Measurements from ENCODE around the gene IMP4.

Gene IMP4, protein sequence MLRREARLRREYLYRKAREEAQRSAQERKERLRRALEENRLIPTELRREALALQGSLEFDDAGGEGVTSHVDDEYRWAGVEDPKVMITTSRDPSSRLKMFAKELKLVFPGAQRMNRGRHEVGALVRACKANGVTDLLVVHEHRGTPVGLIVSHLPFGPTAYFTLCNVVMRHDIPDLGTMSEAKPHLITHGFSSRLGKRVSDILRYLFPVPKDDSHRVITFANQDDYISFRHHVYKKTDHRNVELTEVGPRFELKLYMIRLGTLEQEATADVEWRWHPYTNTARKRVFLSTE

DNA sequence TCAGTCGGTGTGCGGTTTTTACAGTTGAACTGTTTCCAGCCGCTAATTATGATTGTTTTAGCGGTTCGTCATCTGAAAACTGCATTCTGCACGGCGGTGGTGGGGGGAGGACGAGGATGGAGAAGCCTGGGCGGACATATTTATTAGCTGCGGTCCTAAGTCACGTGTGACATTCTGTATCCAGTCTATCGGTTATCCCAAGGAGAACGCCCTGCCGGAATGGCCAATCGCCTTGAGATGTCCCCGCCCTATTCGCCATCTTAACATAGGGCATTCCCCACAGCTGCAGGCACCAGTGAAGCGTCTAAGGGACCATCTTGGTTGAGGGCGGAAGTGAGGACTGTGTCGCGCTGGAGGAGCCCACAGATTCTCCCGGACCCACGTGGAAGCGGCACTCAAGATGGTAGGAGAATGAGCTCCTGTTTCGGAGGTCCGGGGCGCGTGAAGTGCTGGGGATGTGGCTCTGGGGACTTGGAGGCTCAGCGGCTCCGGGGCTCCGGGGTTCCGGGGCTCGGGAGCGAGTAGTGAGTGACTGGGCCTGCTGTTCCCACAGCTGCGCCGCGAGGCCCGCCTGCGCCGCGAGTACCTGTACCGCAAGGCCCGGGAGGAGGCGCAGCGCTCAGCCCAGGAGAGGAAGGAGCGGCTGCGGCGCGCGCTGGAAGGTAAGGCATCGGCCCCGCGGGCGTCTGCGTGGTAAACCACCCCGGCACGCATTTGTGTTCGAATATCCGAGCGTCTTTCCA is at the start of gene IMP4:
Gene IMP4 (plus strand): TSS at position 365 of the 743 bp plus-strand sequence. CDS start 36 bp downstream, at position 401.
- peak within 1 kb of the TSS; percentile 81 for H3K9ac ChIP-seq (ENCODE audit: low read length)
- H3K4me1 ChIP-seq (ENCODE audit: control insufficient read depth, insufficient read depth, low read length): no peaks in the 10 kb centered on the region
- H3K4me3 ChIP-seq (ENCODE audit: low read length): peak within 1 kb of the TSS; percentile 99
- H3K27ac ChIP-seq (ENCODE audit: low read depth, low read length): peak within 1 kb of the TSS; percentile 97
- peaks cover 35% of the 10 kb centered on the region for H3K36me3 ChIP-seq (ENCODE audit: control insufficient read depth, insufficient read depth, low read length)
- no peaks in the 10 kb centered on the region for H3K27me3 ChIP-seq (ENCODE audit: control insufficient read depth, insufficient read depth, low read length)

DNA sequence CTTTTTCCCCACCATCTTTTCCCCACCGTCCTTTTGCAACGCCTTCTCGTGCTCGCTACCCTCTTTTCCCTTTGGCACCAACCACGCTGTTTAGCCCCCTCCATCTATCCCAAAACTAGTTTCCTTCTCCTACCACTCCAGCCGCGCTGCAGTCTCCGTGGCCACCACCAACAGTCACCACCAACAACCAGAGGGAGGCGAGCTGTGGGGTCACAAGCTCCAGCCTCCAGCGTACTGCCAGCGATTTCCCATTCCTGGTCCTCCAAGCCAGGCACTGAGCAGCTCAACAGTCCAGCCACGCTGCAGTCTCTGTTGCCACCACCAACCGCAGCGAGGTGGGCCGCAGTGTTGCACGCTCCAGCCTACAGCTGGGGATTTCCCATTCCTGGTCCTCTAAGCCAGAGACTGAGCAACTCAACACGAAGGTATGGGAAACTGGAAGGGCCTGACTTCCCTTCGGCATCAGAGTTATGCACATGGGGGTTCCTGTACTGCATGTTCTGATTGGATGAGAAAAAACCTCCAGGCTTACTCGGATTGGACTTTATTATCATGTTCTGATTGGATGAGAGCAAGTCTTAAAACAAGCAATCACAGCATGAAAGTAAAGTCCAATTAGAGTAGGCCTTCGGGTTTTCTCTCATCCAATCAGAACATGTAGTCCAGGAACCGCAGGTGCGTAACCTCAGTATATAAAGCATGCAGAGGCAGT is 42.3 kb upstream of the IMP4 start:
- Histone ChIP-seq H3K27me3 (ENCODE audit: control insufficient read depth, insufficient read depth, low read length) (no peaks in the 10 kb centered on the region), H3K27ac (ENCODE audit: low read depth, low read length) (no peak overlapping the region), H3K4me1 (ENCODE audit: control insufficient read depth, insufficient read depth, low read length) (no peaks in the 10 kb centered on the region)

DNA sequence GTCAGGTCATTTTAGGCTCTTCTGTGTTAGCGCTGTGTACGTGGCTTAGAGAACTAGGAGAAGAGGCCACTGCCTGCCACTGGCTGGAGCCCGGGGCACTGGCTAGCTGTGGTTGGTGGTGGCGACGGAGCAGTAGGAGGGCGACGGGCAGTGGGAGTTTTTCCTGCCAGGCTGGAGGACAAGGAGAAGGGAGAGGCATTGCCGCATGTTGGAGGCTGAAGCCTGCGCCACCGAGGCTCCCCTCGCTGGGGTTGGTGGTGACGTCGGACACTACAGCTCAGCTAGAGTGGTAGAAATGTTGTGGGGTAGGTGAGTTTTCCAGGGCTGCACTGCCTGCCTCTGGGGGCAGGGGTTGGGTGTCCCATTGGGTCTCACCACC is 41.7 kb upstream of the IMP4 start:
- Histone ChIP-seq H3K27ac (ENCODE audit: low read depth, low read length) (no peak overlapping the region), H3K9ac (ENCODE audit: low read length) (no peak overlapping the region), H3K36me3 (ENCODE audit: control insufficient read depth, insufficient read depth, low read length) (no peaks in the 10 kb centered on the region), H3K4me3 (ENCODE audit: low read length) (no peak overlapping the region), H3K4me1 (ENCODE audit: control insufficient read depth, insufficient read depth, low read length) (no peaks in the 10 kb centered on the region), H3K27me3 (ENCODE audit: control insufficient read depth, insufficient read depth, low read length) (no peaks in the 10 kb centered on the region)

More for the DNA sequence above, 42.3 kb upstream of the IMP4 start:
- Histone ChIP-seq H3K4me3 (ENCODE audit: low read length) (no peak overlapping the region), H3K9ac (ENCODE audit: low read length) (no peak overlapping the region), H3K36me3 (ENCODE audit: control insufficient read depth, insufficient read depth, low read length) (no peaks in the 10 kb centered on the region)

DNA sequence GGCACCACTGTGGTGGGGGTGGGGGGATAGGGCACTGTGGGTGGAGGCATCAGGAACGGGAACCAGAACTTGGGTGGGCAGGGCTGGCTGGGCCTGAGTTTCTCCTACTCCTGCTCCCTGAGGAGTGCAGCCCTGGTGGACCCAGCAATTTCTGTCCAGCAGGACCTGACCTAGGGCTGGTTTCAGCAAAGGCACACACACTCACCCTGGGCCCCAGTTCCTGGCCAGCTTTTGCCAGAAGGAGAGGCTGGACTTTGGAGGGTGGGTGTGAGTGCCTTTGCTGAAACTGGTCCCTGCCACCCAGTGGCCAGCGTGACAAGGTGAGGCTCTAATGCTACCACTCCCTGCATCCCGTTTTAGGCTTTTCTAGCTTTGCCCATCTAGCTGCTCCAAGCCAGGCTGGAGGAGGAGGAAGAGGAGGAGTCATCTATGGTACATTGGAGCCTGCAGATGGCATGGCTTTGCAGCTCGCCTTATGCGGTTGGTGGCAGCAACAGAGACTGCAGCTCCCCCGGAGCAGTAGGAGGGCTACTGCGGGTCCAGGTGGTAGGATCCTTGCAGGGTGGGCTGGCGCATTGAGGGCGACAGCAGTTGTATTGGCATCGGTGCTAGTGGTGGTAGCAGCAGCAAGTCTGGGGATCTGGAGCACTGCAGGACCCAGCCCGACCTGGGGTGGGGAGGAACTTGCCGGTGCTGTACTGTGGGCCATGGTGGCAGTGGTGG is 40.4 kb upstream of the IMP4 start:
- no peak overlapping the region for H3K9ac ChIP-seq (ENCODE audit: low read length)
- H3K4me3 ChIP-seq (ENCODE audit: low read length): no peak overlapping the region
- no peaks in the 10 kb centered on the region for H3K36me3 ChIP-seq (ENCODE audit: control insufficient read depth, insufficient read depth, low read length)
- no peaks in the 10 kb centered on the region for H3K27me3 ChIP-seq (ENCODE audit: control insufficient read depth, insufficient read depth, low read length)
- H3K4me1 ChIP-seq (ENCODE audit: control insufficient read depth, insufficient read depth, low read length): no peaks in the 10 kb centered on the region
- H3K27ac ChIP-seq (ENCODE audit: low read depth, low read length): no peak overlapping the region

DNA sequence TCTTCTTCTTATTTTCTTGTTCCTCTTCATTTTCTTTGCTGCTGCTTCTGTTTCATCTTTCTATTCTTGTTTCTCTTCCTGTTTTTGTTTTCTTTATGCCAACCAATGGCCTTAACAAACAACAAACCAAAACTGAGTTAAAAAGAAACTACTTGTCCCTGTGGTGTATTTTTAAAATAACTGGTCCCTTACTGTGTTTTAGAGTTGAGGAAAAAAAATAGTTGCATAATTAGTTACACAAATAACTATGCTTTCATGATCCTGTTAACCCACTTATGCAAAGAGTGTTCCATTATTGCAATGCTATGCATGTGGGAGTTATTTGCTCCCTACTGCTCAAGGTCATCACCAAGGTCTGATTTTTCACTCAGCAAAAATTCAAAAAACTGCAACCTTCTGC is 39.5 kb upstream of the IMP4 start:
- H3K27ac ChIP-seq (ENCODE audit: low read depth, low read length): no peak overlapping the region
- no peak overlapping the region for H3K9ac ChIP-seq (ENCODE audit: low read length)
- H3K27me3 ChIP-seq (ENCODE audit: control insufficient read depth, insufficient read depth, low read length): no peaks in the 10 kb centered on the region
- H3K4me1 ChIP-seq (ENCODE audit: control insufficient read depth, insufficient read depth, low read length): no peaks in the 10 kb centered on the region
- no peaks in the 10 kb centered on the region for H3K36me3 ChIP-seq (ENCODE audit: control insufficient read depth, insufficient read depth, low read length)
- no peak overlapping the region for H3K4me3 ChIP-seq (ENCODE audit: low read length)

DNA sequence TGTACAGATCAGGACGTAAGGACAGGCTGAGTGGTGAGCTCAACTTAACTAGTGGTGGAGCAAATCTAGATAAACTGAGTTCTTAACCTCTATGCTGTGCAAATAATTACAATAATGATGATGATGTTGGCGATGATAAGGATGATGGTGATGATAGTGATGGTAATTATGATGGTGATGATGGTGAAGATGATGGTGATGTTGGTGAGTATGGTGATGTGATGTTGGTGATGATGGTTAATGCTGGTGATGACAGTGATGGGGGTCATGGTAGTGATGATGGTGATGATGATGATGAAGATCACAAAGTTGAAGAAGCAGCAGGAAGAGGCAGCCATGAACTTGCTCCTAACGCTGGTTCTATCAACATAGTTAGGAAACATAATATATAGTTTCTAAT is 38.0 kb upstream of the IMP4 start:
- Histone ChIP-seq H3K4me3 (ENCODE audit: low read length) (no peak overlapping the region), H3K36me3 (ENCODE audit: control insufficient read depth, insufficient read depth, low read length) (no peaks in the 10 kb centered on the region), H3K9ac (ENCODE audit: low read length) (no peak overlapping the region), H3K4me1 (ENCODE audit: control insufficient read depth, insufficient read depth, low read length) (no peaks in the 10 kb centered on the region), H3K27me3 (ENCODE audit: control insufficient read depth, insufficient read depth, low read length) (no peaks in the 10 kb centered on the region), H3K27ac (ENCODE audit: low read depth, low read length) (no peak overlapping the region)

DNA sequence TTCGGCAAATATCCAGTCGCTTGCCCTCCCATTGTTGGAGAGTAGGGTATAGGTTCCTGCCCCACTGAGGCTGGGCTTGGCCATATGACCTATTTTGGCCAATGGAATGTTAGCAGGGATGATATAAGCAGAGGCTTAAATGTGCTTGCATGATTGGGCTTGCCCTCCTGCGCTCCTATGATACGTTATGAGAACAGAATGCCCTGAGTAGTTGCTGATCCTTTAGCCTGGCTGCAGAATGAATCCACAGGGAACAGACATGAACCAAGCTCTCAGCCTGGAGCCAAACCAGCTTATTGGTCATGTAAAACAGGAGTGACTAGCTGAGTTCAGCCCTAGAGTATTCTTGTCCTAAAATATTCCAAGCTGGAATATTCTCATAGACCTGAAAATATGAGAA is 34.8 kb upstream of the IMP4 start:
- Histone ChIP-seq H3K27me3 (ENCODE audit: control insufficient read depth, insufficient read depth, low read length) (no peaks in the 10 kb centered on the region), H3K9ac (ENCODE audit: low read length) (no peak overlapping the region), H3K4me3 (ENCODE audit: low read length) (no peak overlapping the region), H3K27ac (ENCODE audit: low read depth, low read length) (no peak overlapping the region), H3K4me1 (ENCODE audit: control insufficient read depth, insufficient read depth, low read length) (no peaks in the 10 kb centered on the region), H3K36me3 (ENCODE audit: control insufficient read depth, insufficient read depth, low read length) (no peaks in the 10 kb centered on the region)

DNA sequence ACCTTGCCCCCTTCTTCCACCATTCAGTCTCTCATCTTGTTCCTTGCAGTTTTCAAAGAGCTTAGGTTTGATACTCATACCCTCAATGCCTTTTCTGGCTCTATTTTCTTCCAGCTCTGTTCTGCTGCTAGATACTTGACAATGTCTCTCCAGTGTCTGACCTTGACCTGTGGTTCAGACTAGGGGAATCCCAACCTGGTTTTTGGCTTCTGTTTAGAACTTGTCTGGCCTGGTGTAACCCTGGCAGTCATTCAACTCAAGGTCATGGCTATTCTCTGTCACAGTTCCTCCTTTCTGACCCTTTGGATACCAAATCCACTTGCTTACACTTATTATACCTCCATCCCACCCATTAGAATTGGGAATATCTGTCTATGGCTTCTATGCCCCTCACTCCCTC is 31.8 kb upstream of the IMP4 start:
- no peaks in the 10 kb centered on the region for H3K4me1 ChIP-seq (ENCODE audit: control insufficient read depth, insufficient read depth, low read length)
- no peaks in the 10 kb centered on the region for H3K36me3 ChIP-seq (ENCODE audit: control insufficient read depth, insufficient read depth, low read length)
- H3K27ac ChIP-seq (ENCODE audit: low read depth, low read length): no peak overlapping the region
- no peak overlapping the region for H3K9ac ChIP-seq (ENCODE audit: low read length)
- no peak overlapping the region for H3K4me3 ChIP-seq (ENCODE audit: low read length)
- H3K27me3 ChIP-seq (ENCODE audit: control insufficient read depth, insufficient read depth, low read length): no peaks in the 10 kb centered on the region

DNA sequence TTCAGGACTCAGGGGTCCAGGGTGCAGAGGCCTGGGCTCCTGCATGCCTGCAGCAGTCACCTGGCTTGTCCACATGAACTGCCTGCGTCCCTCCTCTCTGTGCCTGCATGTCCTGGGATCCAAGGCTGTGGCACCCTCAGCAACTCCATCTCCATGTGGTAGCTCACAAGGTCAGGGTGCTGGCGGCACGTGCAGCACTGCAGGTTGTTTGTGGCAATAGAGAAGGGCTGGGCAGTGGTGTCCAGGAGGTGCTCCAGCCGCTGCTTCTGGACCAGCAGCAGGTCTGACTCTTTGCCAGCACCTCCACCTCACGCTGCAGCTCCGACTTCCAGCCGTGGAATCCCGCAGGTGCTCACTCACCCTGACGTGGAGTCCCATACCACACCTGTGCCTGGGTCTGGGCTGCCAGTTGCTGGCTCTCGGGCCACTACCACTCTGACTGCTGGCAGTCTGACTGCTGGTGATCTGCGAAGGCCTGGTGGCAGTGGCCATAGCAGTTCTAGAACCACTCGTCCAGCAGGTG is 28.8 kb upstream of the IMP4 start:
- Histone ChIP-seq H3K4me3 (ENCODE audit: low read length) (no peak overlapping the region), H3K4me1 (ENCODE audit: control insufficient read depth, insufficient read depth, low read length) (no peaks in the 10 kb centered on the region), H3K9ac (ENCODE audit: low read length) (no peak overlapping the region), H3K27ac (ENCODE audit: low read depth, low read length) (no peak overlapping the region), H3K36me3 (ENCODE audit: control insufficient read depth, insufficient read depth, low read length) (no peaks in the 10 kb centered on the region), H3K27me3 (ENCODE audit: control insufficient read depth, insufficient read depth, low read length) (no peaks in the 10 kb centered on the region)

DNA sequence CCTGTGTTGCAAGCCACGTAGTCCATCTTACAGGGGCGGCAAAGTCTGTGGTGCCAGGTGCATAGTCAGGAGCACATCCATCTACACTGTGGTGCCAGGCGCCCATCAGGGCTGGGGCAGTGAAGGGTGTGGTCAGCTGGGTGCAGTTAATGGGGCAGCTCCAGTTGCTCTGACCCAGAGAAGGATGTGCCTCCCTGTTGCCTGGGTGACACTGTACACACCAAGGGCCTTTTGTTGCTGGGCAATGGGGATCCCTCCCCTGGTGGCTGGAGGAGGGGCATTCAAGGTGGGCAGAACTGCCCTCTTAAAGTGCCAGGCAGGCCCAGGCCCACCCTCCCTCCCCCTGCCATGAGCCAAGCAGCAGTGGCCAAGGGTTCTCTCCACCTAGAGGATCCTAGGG is 28.3 kb upstream of the IMP4 start:
- H3K4me1 ChIP-seq (ENCODE audit: control insufficient read depth, insufficient read depth, low read length): no peaks in the 10 kb centered on the region
- no peaks in the 10 kb centered on the region for H3K27me3 ChIP-seq (ENCODE audit: control insufficient read depth, insufficient read depth, low read length)
- no peak overlapping the region for H3K27ac ChIP-seq (ENCODE audit: low read depth, low read length)
- H3K9ac ChIP-seq (ENCODE audit: low read length): no peak overlapping the region
- H3K4me3 ChIP-seq (ENCODE audit: low read length): no peak overlapping the region
- H3K36me3 ChIP-seq (ENCODE audit: control insufficient read depth, insufficient read depth, low read length): no peaks in the 10 kb centered on the region

DNA sequence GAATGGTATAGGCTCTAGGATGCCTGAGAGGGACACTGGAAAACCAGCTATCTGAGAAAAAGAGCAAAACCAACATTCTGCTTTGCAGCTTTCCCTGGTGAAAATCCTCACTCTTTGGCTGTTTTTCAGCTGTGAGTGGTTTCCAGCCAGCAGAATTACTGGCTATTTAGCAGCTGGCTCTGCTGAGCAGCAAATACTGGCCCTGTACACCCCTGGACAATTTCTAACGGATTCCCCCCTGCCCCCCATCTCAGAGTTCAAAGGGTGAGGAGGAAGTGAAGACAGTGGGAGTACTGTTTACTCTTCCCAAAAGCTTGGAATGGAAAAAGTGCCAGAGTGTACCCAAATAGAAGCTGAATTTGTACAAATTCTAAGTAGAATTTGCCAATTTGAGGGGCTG is 26.1 kb upstream of the IMP4 start:
- Histone ChIP-seq H3K4me1 (ENCODE audit: control insufficient read depth, insufficient read depth, low read length) (no peaks in the 10 kb centered on the region), H3K27ac (ENCODE audit: low read depth, low read length) (no peak overlapping the region), H3K27me3 (ENCODE audit: control insufficient read depth, insufficient read depth, low read length) (no peaks in the 10 kb centered on the region), H3K36me3 (ENCODE audit: control insufficient read depth, insufficient read depth, low read length) (no peaks in the 10 kb centered on the region), H3K9ac (ENCODE audit: low read length) (no peak overlapping the region), H3K4me3 (ENCODE audit: low read length) (no peak overlapping the region)

DNA sequence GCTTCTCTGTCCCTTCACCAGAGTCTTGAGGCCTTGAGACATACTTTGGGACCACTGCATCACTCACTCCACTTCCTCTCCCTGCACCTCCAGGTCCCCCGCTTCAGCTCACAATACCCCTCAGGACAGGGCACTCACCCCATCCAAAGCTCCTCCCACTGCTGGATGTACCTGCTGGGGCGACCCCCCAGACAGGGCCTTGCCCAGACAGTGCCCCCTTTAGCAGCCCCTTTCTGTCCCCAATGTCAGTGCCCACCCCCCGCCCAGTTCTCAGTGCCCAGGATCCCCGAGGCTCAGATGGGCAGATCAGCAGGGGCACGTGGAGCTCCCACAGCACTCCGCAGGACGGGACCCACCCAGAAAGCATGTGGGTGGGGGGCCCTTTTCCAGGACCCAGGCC is 23.8 kb upstream of the IMP4 start:
- Histone ChIP-seq H3K9ac (ENCODE audit: low read length) (no peak overlapping the region), H3K4me3 (ENCODE audit: low read length) (no peak overlapping the region), H3K27ac (ENCODE audit: low read depth, low read length) (no peak overlapping the region)

More for the DNA sequence above, 23.8 kb upstream of the IMP4 start:
- H3K4me1 ChIP-seq (ENCODE audit: control insufficient read depth, insufficient read depth, low read length): no peaks in the 10 kb centered on the region
- H3K36me3 ChIP-seq (ENCODE audit: control insufficient read depth, insufficient read depth, low read length): no peaks in the 10 kb centered on the region
- no peaks in the 10 kb centered on the region for H3K27me3 ChIP-seq (ENCODE audit: control insufficient read depth, insufficient read depth, low read length)
